GM19043 (cell line): Measurements from ENCODE around the gene M1AP.

ENCODE experiments used
- ATAC-seq: cut with Tn5 transposase; IDR thresholded peaks from one replicate; pipeline ENCODE4 v1.9.1; 2021; ENCODE audit warnings: low read depth; ENCODE audit not compliant: unreplicated experiment

Gene M1AP

GRCh38 chr2:74507926-74508520 lies 140.1 kb downstream of the M1AP start:
- ATAC-seq: peak; percentile 1
